ENCODE results near the gene RNU2-63P. TPM values are rescaled to one million over a fixed set of nuclear protein-coding genes. Genes with fewer than 3 reads are reported as not detected.

RNU2-63P gene
- total RNA-seq (2014; rRNA removed; shearing (Covaris generic); ENCODE audit: low replicate concordance) = not detected in 2 replicates

GRCh38 chr2:88016086-88016959 lies at the start of gene RNU2-63P:
Gene RNU2-63P (minus strand): TSS chr2:88016547.
- peak within 1 kb of the TSS; percentile 77 for H3K9ac ChIP-seq (ENCODE audit: low read length)
- DNase-seq = peak; percentile 89
- no peaks in the 10 kb centered on the region for H3K9me3 ChIP-seq (ENCODE audit: low read length)
- H3K27ac ChIP-seq (ENCODE audit: low read length) = peak within 1 kb of the TSS; percentile 68
- no peaks in the 10 kb centered on the region for H3K27me3 ChIP-seq (ENCODE audit: low read length)
- no peaks in the 10 kb centered on the region for H3K79me2 ChIP-seq (ENCODE audit: low read length)
- peak within 1 kb of the TSS; percentile 86 for H3K4me3 ChIP-seq (ENCODE audit: low read length)
- peaks cover 15% of the 10 kb centered on the region for H3K4me1 ChIP-seq (ENCODE audit: low read length)
- H2AFZ ChIP-seq (ENCODE audit: low read length) = peak within 1 kb of the TSS; percentile 99
- H3K36me3 ChIP-seq (ENCODE audit: insufficient read depth, low read length) = no peaks in the 10 kb centered on the region
- peak within 1 kb of the TSS; percentile 94 for H3K4me2 ChIP-seq (ENCODE audit: low read depth, low read length, poor library complexity, severe bottlenecking)
- H3K9me2 ChIP-seq (replicated peaks; ENCODE audit: insufficient read depth, low read length) = no peaks in the 10 kb centered on the region
- no peaks in the 10 kb centered on the region for H4K20me1 ChIP-seq (ENCODE audit: insufficient read depth, low read depth, low read length)

GRCh38 chr2:88061295-88061694 lies 44.9 kb upstream of the RNU2-63P start:
- no peaks in the 10 kb centered on the region for H3K36me3 ChIP-seq (ENCODE audit: insufficient read depth, low read length)
- H4K20me1 ChIP-seq (ENCODE audit: insufficient read depth, low read depth, low read length) = no peaks in the 10 kb centered on the region
- peaks cover 2% of the 10 kb centered on the region for H3K4me1 ChIP-seq (ENCODE audit: low read length)
- no peak overlapping the region for H3K4me2 ChIP-seq (ENCODE audit: low read depth, low read length, poor library complexity, severe bottlenecking)
- no peak overlapping the region for H2AFZ ChIP-seq (ENCODE audit: low read length)
- H3K27me3 ChIP-seq (ENCODE audit: low read length) = no peaks in the 10 kb centered on the region
- H3K27ac ChIP-seq (ENCODE audit: low read length) = no peak overlapping the region
- no peak overlapping the region for H3K9ac ChIP-seq (ENCODE audit: low read length)
- no peaks in the 10 kb centered on the region for H3K9me2 ChIP-seq (replicated peaks; ENCODE audit: insufficient read depth, low read length)
- no peak overlapping the region for H3K4me3 ChIP-seq (ENCODE audit: low read length)
- no peaks in the 10 kb centered on the region for H3K79me2 ChIP-seq (ENCODE audit: low read length)
- H3K9me3 ChIP-seq (ENCODE audit: low read length) = no peaks in the 10 kb centered on the region
- DNase-seq = no peak

GRCh38 chr2:88060907-88061275 lies 44.5 kb upstream of the RNU2-63P start:
- Histone ChIP-seq H3K79me2 (ENCODE audit: low read length) (no peaks in the 10 kb centered on the region), H3K36me3 (ENCODE audit: insufficient read depth, low read length) (no peaks in the 10 kb centered on the region), H4K20me1 (ENCODE audit: insufficient read depth, low read depth, low read length) (no peaks in the 10 kb centered on the region), H3K9ac (ENCODE audit: low read length) (no peak overlapping the region), H3K4me1 (ENCODE audit: low read length) (peaks cover 6% of the 10 kb centered on the region), H3K9me3 (ENCODE audit: low read length) (no peaks in the 10 kb centered on the region), H3K9me2 (replicated peaks; ENCODE audit: insufficient read depth, low read length) (no peaks in the 10 kb centered on the region), H3K27ac (ENCODE audit: low read length) (no peak overlapping the region), H3K4me3 (ENCODE audit: low read length) (no peak overlapping the region), H3K27me3 (ENCODE audit: low read length) (no peaks in the 10 kb centered on the region), H3K4me2 (ENCODE audit: low read depth, low read length, poor library complexity, severe bottlenecking) (no peak overlapping the region), H2AFZ (ENCODE audit: low read length) (no peak overlapping the region)
- DNase-seq = no peak

GRCh38 chr2:88059979-88060906 lies 43.9 kb upstream of the RNU2-63P start:
- Histone ChIP-seq H3K9ac (ENCODE audit: low read length) (no peak overlapping the region), H3K27ac (ENCODE audit: low read length) (no peak overlapping the region), H3K4me2 (ENCODE audit: low read depth, low read length, poor library complexity, severe bottlenecking) (no peak overlapping the region), H3K4me3 (ENCODE audit: low read length) (no peak overlapping the region), H3K79me2 (ENCODE audit: low read length) (peaks cover 4% of the 10 kb centered on the region), H3K9me3 (ENCODE audit: low read length) (no peaks in the 10 kb centered on the region), H3K36me3 (ENCODE audit: insufficient read depth, low read length) (no peaks in the 10 kb centered on the region), H2AFZ (ENCODE audit: low read length) (no peak overlapping the region), H3K9me2 (replicated peaks; ENCODE audit: insufficient read depth, low read length) (no peaks in the 10 kb centered on the region), H3K27me3 (ENCODE audit: low read length) (no peaks in the 10 kb centered on the region), H3K4me1 (ENCODE audit: low read length) (peaks cover 7% of the 10 kb centered on the region), H4K20me1 (ENCODE audit: insufficient read depth, low read depth, low read length) (no peaks in the 10 kb centered on the region)
- peak; percentile 83 for DNase-seq

- no peak for DNase-seq
- Histone ChIP-seq H2AFZ (ENCODE audit: low read length) (no peak overlapping the region), H3K27me3 (ENCODE audit: low read length) (no peaks in the 10 kb centered on the region), H3K36me3 (ENCODE audit: insufficient read depth, low read length) (no peaks in the 10 kb centered on the region), H3K9me2 (replicated peaks; ENCODE audit: insufficient read depth, low read length) (no peaks in the 10 kb centered on the region), H3K27ac (ENCODE audit: low read length) (no peak overlapping the region), H3K4me1 (ENCODE audit: low read length) (peaks cover 24% of the 10 kb centered on the region), H3K9ac (ENCODE audit: low read length) (no peak overlapping the region), H3K9me3 (ENCODE audit: low read length) (no peaks in the 10 kb centered on the region), H3K4me2 (ENCODE audit: low read depth, low read length, poor library complexity, severe bottlenecking) (no peak overlapping the region), H4K20me1 (ENCODE audit: insufficient read depth, low read depth, low read length) (no peaks in the 10 kb centered on the region), H3K79me2 (ENCODE audit: low read length) (peaks cover 24% of the 10 kb centered on the region), H3K4me3 (ENCODE audit: low read length) (no peak overlapping the region)
Measured at GRCh38 chr2:88058191-88058590, 41.8 kb upstream of the RNU2-63P start.

- Histone ChIP-seq H3K4me3 (ENCODE audit: low read length) (no peak overlapping the region), H3K79me2 (ENCODE audit: low read length) (peaks cover 28% of the 10 kb centered on the region), H3K9me2 (replicated peaks; ENCODE audit: insufficient read depth, low read length) (no peaks in the 10 kb centered on the region), H3K36me3 (ENCODE audit: insufficient read depth, low read length) (no peaks in the 10 kb centered on the region), H3K9me3 (ENCODE audit: low read length) (no peaks in the 10 kb centered on the region), H3K27me3 (ENCODE audit: low read length) (no peaks in the 10 kb centered on the region), H3K4me2 (ENCODE audit: low read depth, low read length, poor library complexity, severe bottlenecking) (no peak overlapping the region), H3K4me1 (ENCODE audit: low read length) (peaks cover 30% of the 10 kb centered on the region), H4K20me1 (ENCODE audit: insufficient read depth, low read depth, low read length) (no peaks in the 10 kb centered on the region), H3K27ac (ENCODE audit: low read length) (no peak overlapping the region), H2AFZ (ENCODE audit: low read length) (peak overlapping the region; percentile 42; the same call in 1 of the 2 replicates), H3K9ac (ENCODE audit: low read length) (no peak overlapping the region)
- no peak for DNase-seq
Measured at GRCh38 chr2:88057437-88057844, 41.1 kb upstream of the RNU2-63P start.

GRCh38 chr2:88055371-88056128 lies 39.2 kb upstream of the RNU2-63P start, which contains the start of gene KRCC1:
Gene KRCC1 (minus strand): TSS chr2:88055783. CDS start chr2:88028563, 27,220 bp downstream.
- Histone ChIP-seq H3K27me3 (ENCODE audit: low read length) (no peaks in the 10 kb centered on the region), H3K36me3 (ENCODE audit: insufficient read depth, low read length) (no peaks in the 10 kb centered on the region), H3K4me3 (ENCODE audit: low read length) (peak within 1 kb of the TSS; percentile 90), H3K9me2 (replicated peaks; ENCODE audit: insufficient read depth, low read length) (no peaks in the 10 kb centered on the region), H2AFZ (ENCODE audit: low read length) (no peak within 1 kb of the TSS; the same call in none of the 2 replicates), H3K27ac (ENCODE audit: low read length) (peak within 1 kb of the TSS; percentile 79), H3K4me2 (ENCODE audit: low read depth, low read length, poor library complexity, severe bottlenecking) (peak within 1 kb of the TSS; percentile 92), H3K4me1 (ENCODE audit: low read length) (peaks cover 34% of the 10 kb centered on the region), H4K20me1 (ENCODE audit: insufficient read depth, low read depth, low read length) (no peaks in the 10 kb centered on the region), H3K9ac (ENCODE audit: low read length) (peak within 1 kb of the TSS; percentile 95), H3K9me3 (ENCODE audit: low read length) (no peaks in the 10 kb centered on the region), H3K79me2 (ENCODE audit: low read length) (peaks cover 28% of the 10 kb centered on the region)
- DNase-seq = peak; percentile 98
